GM12873 (cell line): ENCODE data around the gene AGTR1.

Experiments used
- CTCF ChIP-seq: IDR thresholded peaks from 2 replicates; pipeline ENCODE4 v1.5.1; 2012; ENCODE audit warnings: low read depth, mild to moderate bottlenecking, moderate library complexity, low read length, control low read depth; ENCODE audit not compliant: insufficient read depth; ENCODE audit errors: missing control alignments

The AGTR1 gene

GRCh38 chr3:148778926-148779325 lies 81.2 kb downstream of the AGTR1 start:
- no peak for TF ChIP-seq CTCF

GRCh38 chr3:148789146-148789545 lies 91.4 kb downstream of the AGTR1 start:
- no peak for TF ChIP-seq CTCF

GRCh38 chr3:148789906-148790305 lies 92.2 kb downstream of the AGTR1 start:
- TF ChIP-seq CTCF, result no peak

GRCh38 chr3:148790370-148790769 lies 92.7 kb downstream of the AGTR1 start:
- no peak for TF ChIP-seq CTCF

- TF ChIP-seq CTCF, result no peak
Observed at GRCh38 chr3:148790851-148791735, 93.4 kb downstream of the AGTR1 start.

GRCh38 chr3:148791920-148792319 lies 94.2 kb downstream of the AGTR1 start:
- TF ChIP-seq CTCF, result no peak

- TF ChIP-seq CTCF, result no peak
Observed at GRCh38 chr3:148792516-148792915, 94.8 kb downstream of the AGTR1 start.
